NCI-H1092 (cell line): ENCODE measurements around the gene HMX1.

Source experiments
- DNase-seq: peaks from one replicate; lab custom pipeline; 2025; lab: John Stamatoyannopoulos, UW

Gene HMX1

DNA sequence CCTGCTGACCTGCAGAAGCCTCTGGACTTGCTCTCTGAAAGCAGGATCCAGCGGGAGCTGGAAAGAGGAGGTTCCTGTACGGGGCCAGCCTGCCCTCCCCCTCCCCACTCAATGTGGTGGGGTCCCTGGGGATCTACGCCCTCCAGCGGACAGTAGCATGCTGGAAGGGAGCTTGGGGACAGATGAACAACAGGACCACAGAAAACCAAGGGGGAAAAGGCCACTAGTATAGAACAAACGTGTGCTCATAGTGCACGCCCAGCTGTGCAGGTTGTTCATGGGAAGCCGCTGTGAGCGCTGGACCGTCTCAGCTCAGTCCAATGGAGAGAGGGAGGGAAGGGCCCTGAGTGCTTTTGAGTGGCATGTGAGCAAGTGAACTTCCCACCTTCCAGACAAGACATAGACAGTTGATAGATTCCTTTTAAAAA, 15.8 kb downstream of the HMX1 start:
- DNase-seq, result no peak

DNA sequence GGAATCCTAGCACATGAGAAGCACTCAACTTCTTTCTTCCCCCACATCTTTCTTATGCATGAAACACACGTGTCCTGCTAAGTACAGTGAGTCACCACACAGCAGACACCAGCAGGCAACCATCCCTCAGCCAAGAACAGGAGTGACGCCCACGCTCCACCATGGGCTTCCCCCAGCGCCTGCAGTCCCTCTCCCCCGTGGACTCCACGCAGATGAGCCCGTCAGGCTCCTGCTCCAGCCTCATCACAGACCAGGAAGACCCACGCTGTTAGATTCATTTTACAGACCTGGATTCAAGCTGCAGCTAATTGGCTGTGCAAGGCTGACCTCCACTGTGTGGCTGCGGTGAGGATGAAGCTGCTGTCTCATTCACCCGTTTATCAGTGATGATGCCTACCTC, 16.7 kb downstream of the HMX1 start:
- DNase-seq, result no peak

DNA sequence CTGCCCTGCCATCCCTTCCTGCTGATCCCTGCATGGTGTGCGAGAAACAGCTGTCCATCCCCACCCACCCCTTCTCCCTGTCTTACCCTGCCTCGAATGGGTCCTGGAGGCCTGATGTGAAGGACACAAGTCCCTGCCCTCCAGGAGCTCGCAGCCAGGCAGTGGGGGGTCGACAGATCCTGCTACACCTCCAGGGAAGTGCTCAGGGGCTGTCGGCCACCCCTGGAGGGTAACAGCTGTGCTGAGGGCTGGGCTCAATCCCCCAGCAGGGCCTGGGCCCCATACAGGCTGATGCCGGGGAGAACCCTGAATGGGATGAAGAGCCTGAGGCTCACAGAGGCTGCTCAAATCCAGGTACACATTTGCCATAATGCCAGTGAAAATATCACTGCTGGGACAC, 17.6 kb downstream of the HMX1 start:
- DNase-seq, result no peak

DNA sequence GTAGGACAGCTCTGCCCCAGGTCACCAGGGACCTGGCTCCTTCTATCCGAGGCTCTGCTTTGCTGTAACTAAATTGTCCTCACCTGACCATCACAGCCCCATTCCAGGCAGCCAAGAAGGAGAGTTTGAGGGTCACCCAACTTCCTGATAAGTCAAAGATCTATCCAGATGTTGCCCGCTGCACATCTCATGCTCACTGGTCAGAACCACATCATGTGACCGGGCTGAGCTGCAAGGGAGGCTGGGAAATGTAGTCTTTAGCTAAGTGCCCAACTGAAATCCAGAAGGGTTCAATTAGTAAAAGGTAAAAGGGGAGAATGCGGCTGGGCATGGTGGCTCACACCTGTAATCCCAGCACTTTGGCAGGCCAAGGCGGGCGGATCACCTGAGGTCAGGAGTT, 18.4 kb downstream of the HMX1 start:
- DNase-seq, result no peak

DNA sequence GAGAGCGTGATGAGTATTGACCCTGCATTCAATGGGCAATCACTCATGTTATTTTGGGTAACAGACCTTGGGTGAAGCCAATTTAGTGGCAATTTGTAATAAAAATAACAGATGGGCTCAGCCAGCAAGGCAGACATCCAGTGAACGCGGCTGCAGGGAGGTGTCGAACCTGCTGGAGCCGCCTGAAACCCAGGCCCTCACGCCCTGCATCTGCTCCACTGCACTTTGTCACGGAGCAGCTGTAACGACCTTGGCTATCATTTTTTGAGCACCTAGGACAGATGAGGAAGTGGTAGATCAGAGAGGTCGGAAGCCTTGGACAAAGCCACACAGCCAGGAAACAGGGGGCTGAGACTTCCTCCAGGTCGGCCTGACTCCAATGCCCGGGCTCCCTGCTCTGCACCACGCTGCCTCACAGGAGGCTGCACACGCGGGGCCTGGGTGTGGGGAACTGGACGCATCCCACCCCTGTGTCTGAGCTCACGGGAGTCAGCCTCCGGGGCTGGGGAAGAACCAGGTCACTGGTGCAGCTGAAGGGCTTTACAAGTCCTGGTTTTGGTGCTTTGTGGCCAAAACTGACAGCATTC, 19.4 kb downstream of the HMX1 start:
- no peak for DNase-seq

DNA sequence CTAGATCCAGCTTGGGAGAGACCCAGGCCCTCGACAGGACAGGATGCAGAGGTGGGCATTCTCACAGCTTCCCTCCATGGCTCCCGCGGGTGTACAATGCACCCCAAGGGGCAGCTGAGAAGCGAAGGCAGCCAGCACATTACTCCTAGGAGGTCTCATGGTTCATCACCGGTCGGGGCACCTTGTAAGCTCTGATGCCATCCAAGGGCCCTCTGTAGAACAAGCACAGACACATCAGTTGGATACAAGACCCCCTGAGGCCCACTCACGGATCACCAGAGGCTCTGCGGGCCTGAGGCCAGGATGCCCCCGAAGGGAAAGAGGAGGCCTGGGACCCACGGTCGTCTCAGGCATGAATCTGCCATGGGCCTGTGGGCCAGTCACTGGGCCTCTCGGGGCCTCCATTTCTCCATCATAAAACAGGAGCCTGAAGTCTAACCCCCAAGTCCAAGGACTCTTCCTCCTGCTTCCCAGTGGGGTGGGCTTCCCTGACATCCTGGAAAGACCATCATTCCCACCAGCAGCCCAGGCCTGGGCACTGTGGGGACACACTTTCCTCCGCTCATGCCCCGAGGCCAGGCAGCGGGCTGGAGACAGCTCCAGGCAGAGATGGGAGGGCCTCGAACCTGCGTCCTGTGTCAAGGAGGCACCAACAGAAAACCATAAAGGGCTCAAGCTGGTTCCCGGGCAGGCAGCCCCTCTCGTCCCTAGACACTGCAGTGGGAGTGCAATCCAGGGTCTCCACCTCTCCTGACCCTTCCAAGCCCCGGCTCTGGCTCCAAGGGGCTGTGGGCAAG, 20.1 kb downstream of the HMX1 start:
- DNase-seq, result no peak

DNA sequence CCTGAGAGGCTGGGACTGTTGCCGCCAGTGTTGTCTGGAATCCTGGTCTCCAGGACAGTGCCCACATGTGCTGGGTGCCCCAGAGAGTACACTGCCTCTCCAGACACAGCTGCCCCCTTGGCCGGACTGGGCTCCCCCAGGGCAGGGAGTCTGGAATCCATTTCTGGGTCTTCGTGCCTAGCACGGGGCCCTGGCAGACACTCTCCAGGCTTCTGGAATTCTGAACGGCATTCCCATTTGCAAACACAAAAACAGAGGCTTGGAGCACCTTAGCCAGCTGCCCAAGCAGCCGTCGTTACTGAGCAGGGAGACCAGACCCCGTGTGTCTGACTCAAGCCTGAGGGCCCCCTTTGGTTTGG, 20.8 kb downstream of the HMX1 start:
- no peak for DNase-seq

DNA sequence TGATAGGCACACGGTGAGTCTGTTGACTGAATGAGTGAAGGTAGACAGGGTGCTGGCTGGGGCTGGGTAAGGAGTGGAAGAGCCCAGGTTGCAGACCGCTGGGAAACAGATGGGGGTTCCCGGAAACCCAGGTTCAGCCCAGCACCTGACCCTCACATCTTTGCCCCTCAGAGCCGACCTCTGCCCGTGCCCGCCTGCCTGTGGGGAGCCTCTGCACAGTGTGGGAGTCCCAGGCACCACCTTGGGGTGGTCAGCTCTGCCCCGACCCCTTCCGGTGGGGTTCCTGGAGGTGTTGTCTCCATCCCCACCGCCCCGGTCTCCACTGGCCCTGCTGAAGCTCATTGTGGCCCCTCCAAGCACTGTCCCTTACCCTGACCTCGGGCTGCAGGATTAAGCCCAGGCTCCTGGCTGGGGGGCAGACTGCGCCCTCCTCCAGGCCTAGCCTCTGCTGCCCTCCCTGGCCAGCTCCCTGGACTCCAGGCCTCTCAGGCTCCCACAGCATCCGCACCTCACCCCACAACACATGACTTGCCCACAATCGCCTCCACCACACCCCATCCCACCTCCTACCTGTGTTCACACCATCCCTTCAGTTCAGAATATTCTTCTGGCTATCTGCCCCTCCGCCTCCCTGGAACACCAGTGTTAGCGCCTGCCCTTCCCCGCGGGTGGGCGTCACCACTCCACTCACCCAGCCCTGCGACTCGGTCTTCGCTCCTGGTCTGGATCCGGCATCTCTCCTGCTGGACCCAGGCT, 21.4 kb downstream of the HMX1 start:
- DNase-seq, result no peak

DNA sequence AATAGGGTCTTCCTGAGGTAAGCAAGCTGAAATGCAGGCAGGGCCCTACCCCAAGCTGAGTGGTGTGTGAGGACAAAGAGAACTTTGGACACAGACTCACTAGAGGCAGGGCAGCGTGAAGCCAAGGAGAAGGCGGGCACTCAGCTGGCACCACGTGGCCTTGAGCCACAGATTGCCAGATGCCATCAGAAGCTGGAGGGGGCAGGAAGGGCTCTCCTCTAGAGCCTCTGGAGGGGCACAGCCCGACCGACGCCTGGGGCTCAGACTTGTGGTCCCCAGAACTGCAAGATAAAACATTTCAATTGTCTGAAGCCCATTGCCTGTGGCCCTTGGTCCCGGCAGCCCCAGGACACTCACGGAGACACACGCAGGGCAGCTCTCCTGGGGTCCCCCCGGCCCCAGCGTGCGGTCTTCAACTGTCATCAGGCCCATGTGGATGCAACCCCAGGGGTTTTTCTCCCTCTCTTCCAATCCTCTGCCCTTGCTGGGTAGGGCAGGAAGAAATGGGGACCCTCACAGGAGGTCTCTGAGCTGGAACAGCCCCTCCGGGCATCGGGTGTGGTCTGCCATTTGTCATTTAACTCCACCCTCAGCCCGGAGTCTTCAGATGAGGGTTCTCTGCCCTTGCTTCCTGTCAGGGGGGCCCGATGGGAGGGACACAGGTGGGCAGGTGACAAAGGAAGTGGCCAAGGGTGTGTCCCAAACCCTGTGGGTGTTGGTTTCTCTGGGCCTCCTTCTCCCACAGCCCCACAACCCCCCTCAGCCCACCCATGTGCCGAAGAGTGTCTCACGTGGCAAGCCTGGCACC, 22.2 kb downstream of the HMX1 start:
- no peak for DNase-seq

DNA sequence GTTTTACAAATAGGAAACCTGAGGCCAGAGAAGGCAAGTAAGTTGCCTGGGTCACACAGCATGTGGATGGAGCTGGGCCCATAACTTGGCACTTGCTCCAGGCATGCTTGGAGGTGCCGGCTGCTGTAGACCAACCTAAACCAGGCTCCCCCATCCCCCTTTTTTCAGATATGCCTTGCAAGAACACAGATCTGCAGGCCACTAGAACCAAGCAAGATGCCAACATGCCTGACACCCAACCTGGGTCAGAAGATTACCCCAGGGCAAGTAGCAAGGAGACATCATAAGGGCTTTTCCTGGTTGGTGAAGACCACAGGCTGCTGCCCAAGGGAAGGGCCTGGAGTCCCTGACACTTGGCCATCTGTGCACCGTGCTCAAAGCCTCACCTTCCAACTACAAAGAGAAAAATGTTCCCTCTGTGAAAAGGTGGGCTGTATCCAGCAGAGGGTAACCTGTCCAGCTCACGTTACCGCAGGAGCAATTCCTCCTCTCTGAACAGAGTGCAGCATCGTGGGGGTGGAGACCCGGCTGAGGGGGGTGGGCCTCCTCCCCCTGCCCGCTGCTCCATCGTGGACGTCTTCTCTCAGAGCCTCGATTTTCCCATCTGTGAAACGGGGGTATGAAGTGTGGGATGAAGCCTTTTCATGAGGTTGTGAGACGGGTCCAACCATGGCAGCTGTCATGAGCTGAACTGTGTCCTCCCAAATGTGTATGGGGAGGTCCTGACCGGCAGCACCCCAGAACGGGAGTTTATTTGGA, 23.0 kb downstream of the HMX1 start:
- no peak for DNase-seq

DNA sequence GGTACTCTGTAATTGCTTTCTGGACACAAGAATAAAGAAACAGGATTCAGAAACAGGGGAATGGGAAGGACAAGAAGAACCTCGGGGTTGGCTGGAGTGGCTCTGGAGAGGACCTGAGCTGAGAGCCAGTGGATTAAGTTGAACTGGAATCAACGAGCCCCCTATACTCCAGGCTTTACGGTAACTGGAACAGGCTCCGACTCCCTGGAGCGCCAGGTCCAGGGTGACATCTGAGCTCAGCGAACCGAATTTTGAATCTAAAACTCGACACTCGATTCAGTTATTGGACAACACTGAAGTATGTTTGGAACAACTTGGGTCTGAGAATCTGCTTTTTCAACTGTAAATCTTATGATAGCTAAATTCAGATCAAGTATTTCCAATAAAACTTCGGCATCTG, 23.9 kb downstream of the HMX1 start:
- no peak for DNase-seq

DNA sequence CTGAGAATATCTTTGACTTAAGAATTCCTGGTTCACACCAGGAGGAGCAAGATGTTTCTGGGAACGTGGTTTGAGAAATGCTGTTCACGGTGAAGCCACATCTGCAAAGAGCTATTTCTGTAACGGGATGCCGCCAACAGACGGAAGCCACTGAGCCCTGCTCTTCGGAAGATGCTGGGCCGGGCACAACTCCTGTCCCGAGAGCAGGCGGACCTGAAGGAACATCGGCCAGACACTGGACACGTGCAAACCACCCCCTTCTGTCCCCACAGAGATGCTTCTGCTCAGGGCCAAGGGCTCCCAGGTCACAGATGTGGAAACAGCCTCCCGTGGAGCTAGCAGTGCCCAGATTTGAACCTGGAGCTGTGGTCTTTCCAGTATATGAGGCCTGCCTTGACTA, 24.3 kb downstream of the HMX1 start:
- no peak for DNase-seq

DNA sequence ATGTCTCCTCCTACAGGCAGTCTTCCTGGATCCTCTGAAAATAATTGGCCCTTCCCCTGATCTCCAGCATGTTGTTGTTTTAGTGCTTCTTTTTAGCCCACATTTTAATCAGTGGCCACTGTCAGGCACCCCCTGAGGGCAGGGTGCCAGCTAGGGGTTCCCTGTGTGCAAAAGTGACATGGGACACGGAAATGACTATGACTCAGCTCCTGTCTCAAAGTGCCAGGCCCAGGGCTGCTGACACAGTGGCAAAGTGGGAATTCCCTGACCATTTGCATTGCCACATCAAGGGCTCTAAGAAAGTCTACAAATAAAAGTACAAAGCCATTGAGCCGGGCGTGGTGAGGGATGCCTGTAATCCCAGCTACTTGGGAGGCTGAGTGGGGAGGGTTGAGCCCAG, 24.8 kb downstream of the HMX1 start:
- no peak for DNase-seq

DNA sequence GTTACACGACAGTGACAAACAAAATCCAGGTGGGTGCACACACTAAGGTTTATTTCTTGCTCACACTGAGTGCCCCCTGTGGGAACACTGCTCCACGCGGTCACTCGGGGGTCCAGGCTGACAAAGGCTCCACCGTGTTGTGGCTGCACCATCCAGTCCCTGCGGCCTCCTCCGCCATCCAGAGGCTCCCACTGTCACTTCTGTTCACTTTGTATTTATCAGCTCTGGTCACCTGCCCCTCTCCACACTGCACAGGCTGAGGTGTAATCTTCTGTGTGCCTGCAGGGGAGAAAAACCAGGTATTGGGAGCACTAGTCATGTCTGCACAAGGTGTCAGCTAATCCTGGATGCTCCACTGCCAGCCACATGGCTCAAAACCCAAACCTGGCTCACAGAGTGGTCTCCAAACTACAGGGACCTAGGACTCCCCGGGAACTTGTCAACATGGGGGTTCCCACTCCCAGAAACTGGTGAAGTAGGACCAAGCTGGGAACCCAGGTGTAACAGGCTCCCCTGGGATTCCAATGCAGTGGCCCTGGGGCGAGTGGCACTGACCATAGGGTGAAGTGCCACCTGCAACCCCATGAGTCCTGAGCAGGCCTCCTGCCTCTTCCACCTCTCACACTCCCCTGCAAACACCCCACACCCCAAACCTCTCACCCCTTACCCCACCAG, 25.5 kb downstream of the HMX1 start:
- no peak for DNase-seq

DNA sequence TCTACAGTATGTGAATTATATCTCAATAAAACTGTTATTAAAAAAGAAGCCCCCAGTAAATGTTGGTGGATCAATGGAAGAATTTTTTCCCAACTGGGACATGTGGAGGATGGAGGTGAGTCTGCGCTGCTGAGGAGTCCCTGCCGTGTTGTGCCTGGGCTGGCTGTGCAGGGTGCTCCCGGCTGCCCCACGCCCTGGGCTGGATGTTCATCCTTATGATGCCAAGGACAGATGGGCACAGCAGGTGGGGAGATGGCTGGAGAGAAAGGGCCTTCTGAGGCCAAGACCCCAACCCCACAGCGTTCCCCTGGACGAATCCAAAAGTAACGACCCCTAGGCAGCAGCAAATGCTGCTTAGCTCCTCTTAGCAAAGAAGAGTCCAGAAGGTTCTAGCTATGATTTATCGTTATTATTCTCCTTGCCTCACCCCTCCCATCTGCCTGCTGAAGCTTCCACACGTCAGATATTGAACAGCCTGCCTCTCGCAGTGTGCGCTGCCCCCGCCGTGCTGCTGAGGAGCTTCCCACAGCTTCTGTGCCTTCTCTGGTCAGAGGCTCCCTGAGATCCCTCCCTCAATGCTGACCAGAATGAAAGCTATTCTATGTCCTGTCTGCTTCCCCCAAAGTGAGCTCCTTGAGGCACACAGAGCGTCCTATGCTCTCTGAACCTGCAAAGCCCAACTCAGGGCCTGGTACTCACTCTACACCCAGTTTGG, 26.5 kb downstream of the HMX1 start:
- no peak for DNase-seq

DNA sequence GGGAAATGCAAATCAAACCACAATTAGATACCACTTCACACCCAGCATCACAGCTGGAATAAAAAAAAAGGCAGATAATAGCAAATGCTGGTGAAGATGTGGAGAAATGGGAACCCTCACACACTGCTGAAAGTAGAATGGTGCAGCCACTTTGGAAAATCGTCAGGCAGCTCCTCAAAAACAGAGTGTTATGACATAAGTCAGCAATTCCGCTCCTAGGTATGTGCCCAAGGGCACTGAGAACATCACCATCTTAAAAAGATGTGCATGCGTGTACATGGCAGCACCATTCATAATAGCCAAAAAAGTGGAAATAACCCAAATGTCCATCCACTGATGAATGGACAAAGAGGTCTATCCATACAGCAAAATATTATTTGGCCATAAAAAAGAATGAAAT, 28.0 kb downstream of the HMX1 start:
- no peak for DNase-seq

DNA sequence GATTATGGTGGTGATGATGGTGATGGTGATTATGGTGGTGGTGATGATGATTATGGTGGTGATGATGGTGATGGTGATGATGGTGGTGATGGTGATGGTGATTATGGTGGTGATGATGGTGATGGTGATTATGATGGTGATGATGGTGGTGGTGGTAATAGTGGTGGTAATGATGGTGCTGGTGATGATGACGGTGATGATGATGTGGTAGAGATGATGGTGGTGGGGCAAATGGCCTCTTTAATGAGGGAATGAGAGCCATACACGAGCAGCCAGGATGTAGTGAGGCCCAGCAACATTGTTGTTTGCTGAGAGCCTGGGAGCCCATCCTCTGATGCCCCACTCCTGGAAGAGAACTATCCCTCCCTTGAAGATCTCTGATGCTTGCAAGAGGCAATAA, 29.0 kb downstream of the HMX1 start:
- no peak for DNase-seq

DNA sequence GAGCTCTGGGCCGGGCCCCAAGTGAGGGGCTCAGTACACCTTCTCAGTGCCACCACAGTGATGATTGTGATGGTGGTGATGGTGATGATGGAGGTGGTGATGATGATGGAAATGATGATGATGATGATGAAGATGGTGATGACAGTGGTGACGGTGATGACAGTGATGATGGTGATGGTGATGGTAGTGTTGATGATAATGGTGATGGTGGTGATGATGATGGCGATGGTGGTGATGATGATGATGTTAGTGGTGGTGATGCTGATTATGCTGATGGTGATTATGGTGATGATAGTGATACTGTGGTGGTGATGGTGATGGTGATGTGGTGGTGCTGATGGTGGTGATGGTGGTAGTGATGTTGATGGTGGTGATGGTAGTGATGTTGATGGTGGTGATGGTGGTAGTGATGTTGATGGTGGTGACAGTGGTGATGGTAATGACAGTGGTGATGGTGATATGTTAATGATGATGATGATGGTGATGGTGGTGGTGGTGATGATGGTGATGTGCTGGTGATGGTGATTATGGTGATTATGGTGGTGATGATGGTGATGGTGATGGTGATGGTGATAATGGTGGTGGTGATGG, 29.9 kb downstream of the HMX1 start:
- no peak for DNase-seq

DNA sequence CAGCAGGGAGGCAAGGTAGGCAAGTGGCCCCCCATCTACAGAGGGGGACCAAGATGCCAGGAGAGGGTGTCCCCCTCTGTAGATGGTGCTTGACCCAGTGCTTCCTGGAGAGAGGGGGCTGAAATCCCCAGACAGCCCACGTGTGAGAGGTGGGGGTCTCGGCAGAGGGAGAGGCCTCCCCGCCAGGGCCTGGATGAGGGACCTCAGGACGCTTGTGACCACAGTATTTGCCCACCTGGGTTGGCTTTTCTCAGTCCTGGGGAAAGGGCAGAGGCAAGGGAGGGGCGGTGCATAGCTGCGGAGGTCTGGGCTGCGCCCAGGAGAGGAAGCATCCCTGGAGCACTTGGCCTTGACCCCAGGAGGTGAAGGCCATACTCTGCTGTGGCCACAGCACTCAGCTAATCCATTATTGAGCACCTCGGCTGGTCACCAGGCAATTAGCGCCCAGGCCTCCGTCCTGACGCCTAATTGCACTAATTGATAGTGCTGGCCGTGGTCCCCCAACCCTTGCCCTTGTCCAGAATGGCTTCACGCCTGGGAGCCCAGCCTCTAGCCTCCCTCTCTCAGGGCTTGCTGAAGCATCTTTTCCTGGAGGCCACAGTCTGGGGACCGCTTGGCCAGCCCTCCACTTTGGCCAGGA, 30.7 kb downstream of the HMX1 start:
- no peak for DNase-seq
